OCI-LY7 (cell line): ENCODE measurements around the gene TMF1.

Source experiments
- EZH2phosphoT487 ChIP-seq: fragments of 200-600 bp; sonication (generic); IDR thresholded peaks from 2 replicates; pipeline ENCODE4 v1.6.1; 2018; ENCODE audit warnings: low read depth, borderline replicate concordance, mild to moderate bottlenecking, mixed run types, antibody characterized with exemption, low read length, moderate library complexity, mixed read lengths
- TF ChIP-seq, protein P1 (sequence below): fragments of 200-600 bp; sonication (generic); conservative IDR thresholded peaks from 2 replicates; pipeline ENCODE4 v1.5.1; 2014; ENCODE audit warnings: mild to moderate bottlenecking, antibody characterized with exemption, low read length, moderate library complexity, mixed read lengths

DNA sequence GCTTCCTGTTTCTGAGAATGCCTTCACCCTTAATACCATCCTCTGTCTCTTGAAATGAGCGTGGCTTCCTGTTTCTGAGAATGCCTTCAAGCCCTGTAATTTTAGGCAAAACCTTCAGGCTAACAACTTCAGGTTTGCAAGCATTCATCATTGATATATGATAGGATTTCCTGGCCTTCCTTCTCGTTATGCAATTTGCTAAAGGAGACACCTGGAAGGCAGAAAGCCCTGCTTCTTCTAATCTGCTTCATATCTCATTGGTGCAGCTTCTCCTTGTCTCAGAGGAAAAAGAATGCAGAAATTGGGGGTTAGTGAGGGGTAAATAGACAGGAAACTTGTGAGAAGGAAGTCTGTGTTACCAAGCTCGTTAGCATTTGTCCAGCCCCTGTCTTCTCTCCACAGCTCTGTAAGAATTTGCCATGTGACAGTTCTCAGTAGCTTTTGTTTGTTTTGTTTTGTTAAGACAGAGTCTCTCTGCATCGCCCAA lies 39.9 kb upstream of the TMF1 start:
- TF ChIP-seq, protein P1, sequence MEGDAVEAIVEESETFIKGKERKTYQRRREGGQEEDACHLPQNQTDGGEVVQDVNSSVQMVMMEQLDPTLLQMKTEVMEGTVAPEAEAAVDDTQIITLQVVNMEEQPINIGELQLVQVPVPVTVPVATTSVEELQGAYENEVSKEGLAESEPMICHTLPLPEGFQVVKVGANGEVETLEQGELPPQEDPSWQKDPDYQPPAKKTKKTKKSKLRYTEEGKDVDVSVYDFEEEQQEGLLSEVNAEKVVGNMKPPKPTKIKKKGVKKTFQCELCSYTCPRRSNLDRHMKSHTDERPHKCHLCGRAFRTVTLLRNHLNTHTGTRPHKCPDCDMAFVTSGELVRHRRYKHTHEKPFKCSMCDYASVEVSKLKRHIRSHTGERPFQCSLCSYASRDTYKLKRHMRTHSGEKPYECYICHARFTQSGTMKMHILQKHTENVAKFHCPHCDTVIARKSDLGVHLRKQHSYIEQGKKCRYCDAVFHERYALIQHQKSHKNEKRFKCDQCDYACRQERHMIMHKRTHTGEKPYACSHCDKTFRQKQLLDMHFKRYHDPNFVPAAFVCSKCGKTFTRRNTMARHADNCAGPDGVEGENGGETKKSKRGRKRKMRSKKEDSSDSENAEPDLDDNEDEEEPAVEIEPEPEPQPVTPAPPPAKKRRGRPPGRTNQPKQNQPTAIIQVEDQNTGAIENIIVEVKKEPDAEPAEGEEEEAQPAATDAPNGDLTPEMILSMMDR, result no peak
- no peak for TF ChIP-seq EZH2phosphoT487
